SW 1271 (cell line): Measurements from ENCODE around the gene MLLT3.
"Not testable (repeated sequence)": the region's sequence is repeated elsewhere in the genome, so short reads cannot be mapped to it uniquely, and the experiment has no call there.

Source experiments
- DNase-seq, 2 experiments: peaks; one replicate each; lab custom pipeline; 2025; lab: John Stamatoyannopoulos, UW

Gene MLLT3

GRCh38 chr9:20597862-20598261 is 24.4 kb downstream of the MLLT3 start:
- no peak for DNase-seq

- no peak for DNase-seq
These were observed 27.7 kb downstream of the MLLT3 start for GRCh38 chr9:20594608-20595007.

GRCh38 chr9:20593537-20593936 is 28.8 kb downstream of the MLLT3 start:
- DNase-seq, result no peak

GRCh38 chr9:20593105-20593504 is 29.2 kb downstream of the MLLT3 start:
- no peak for DNase-seq

GRCh38 chr9:20592673-20593072 is 29.6 kb downstream of the MLLT3 start:
- DNase-seq, result peak in 1 of 2 experiments; percentile 32

- no peak for DNase-seq
These were observed 31.1 kb downstream of the MLLT3 start for GRCh38 chr9:20591223-20591622.

GRCh38 chr9:20584968-20585643 is 37.2 kb downstream of the MLLT3 start:
- DNase-seq, result no peak

GRCh38 chr9:20583088-20583487 is 39.2 kb downstream of the MLLT3 start:
- not testable (repeated sequence) for DNase-seq

GRCh38 chr9:20582150-20582549 is 40.1 kb downstream of the MLLT3 start:
- no peak for DNase-seq

- no peak for DNase-seq
These were observed 41.6 kb downstream of the MLLT3 start for GRCh38 chr9:20580673-20581072.

GRCh38 chr9:20579524-20580314 is 42.6 kb downstream of the MLLT3 start:
- no peak for DNase-seq

GRCh38 chr9:20573023-20573422 is 49.3 kb downstream of the MLLT3 start:
- no peak for DNase-seq

GRCh38 chr9:20570756-20571155 is 51.5 kb downstream of the MLLT3 start:
- DNase-seq, result no peak

GRCh38 chr9:20570087-20570486 is 52.2 kb downstream of the MLLT3 start:
- DNase-seq, result no peak

GRCh38 chr9:20569525-20569924 is 52.8 kb downstream of the MLLT3 start:
- DNase-seq, result no peak

GRCh38 chr9:20568400-20568799 is 53.9 kb downstream of the MLLT3 start:
- DNase-seq, result no peak

- DNase-seq, result no peak
These were observed 55.9 kb downstream of the MLLT3 start for GRCh38 chr9:20566401-20566800.

- no peak for DNase-seq
These were observed 57.6 kb downstream of the MLLT3 start for GRCh38 chr9:20564650-20565049.

- DNase-seq, result no peak
These were observed 58.4 kb downstream of the MLLT3 start for GRCh38 chr9:20563917-20564316.

GRCh38 chr9:20562051-20562450 is 60.2 kb downstream of the MLLT3 start:
- DNase-seq, result no peak

GRCh38 chr9:20561531-20561930 is 60.8 kb downstream of the MLLT3 start:
- no peak for DNase-seq

GRCh38 chr9:20559231-20559890 is 62.9 kb downstream of the MLLT3 start:
- no peak for DNase-seq

GRCh38 chr9:20558566-20559016 is 63.7 kb downstream of the MLLT3 start:
- no peak for DNase-seq
